Esophagus squamous epithelium (tissue), 5 donors: Measurements from ENCODE around the gene ZNF638. TPM values are rescaled to one million over a fixed set of nuclear protein-coding genes. Genes with fewer than 3 reads are reported as not detected.

Source experiments
- DNase-seq: peaks from one replicate; lab custom pipeline; 2025; lab: John Stamatoyannopoulos, UW
- H3K27ac ChIP-seq, 4 donors: fragments of 200-600 bp; sonication (generic); one replicate each; pipeline ENCODE4 v1.5.1; 2016 to 2019; ENCODE audit warnings: mild to moderate bottlenecking in 1 of 4
- H3K27me3 ChIP-seq, 4 donors: fragments of 200-600 bp; sonication (generic); 1 replicate in 3 of 4; 2 replicates in 1 of 4; pipeline versions ENCODE4 v1.5.1 to v1.6.0; 2017 to 2021; ENCODE audit warnings: antibody characterized with exemption in 1 of 4
- H3K36me3 ChIP-seq, 3 donors: fragments of 200-600 bp; sonication (generic); one replicate each; pipeline ENCODE4 v1.5.1; 2016 to 2019
- H3K4me1 ChIP-seq, 3 donors: fragments of 200-600 bp; sonication (generic); one replicate each; pipeline ENCODE4 v1.5.1; 2017 to 2019
- H3K4me3 ChIP-seq, 4 donors: fragments of 200-600 bp; sonication (generic); 1 replicate in 3 of 4; 2 replicates in 1 of 4; pipeline ENCODE4 v1.5.1; 2016 to 2019; ENCODE audit warnings: mild to moderate bottlenecking in 2 of 4, moderate library complexity in 1 of 4
- H3K9me3 ChIP-seq, 3 donors: fragments of 200-600 bp; sonication (generic); one replicate each; pipeline ENCODE4 v1.5.1; 2016 to 2019
- POLR2A ChIP-seq, 4 donors: fragments of 450-650 bp; IDR thresholded peaks; one replicate each; pipeline ENCODE4 v1.6.1; 2017; ENCODE audit warnings: antibody characterized with exemption in 4 of 4, mild to moderate bottlenecking in 4 of 4, moderate library complexity in 3 of 4
- WGBS, 2 donors: methylation state at CpG; one replicate each; pipeline ENCODE4 v1.1.5; 2018; 5-methylcytosine and 5-hydroxymethylcytosine counted together
- intact Hi-C: fragments of 100-400 bp; cut with DNase I; formaldehyde crosslinking; loops from one replicate; pipeline ENCODE4 v1.15.0; 2022
- total RNA-seq, 4 donors: library from RNA; depleted of rRNA; stranded (reverse); fragments of >200 nt; gene quantifications; one replicate each; pipeline ENCODE4 v1.1.0, GENCODE V29; 2016
- TF ChIP-seq, protein P1 (sequence below), 6 experiments: fragments of 450-650 bp in 4 of 6; fragments of 200-600 bp in 2 of 6; sonication (generic) in 2 of 6; IDR thresholded peaks; one replicate each; pipeline ENCODE4 v1.5.1; 2016 to 2019; ENCODE audit warnings: antibody characterized with exemption in 6 of 6, mild to moderate bottlenecking in 4 of 6, moderate library complexity in 4 of 6
- donor health status: DM: yes; HTN: yes; CAD: no.

Gene ZNF638
- total RNA-seq, 4 donors from 2014 or later = 67.3 to 133 (median 79.2) TPM

DNA sequence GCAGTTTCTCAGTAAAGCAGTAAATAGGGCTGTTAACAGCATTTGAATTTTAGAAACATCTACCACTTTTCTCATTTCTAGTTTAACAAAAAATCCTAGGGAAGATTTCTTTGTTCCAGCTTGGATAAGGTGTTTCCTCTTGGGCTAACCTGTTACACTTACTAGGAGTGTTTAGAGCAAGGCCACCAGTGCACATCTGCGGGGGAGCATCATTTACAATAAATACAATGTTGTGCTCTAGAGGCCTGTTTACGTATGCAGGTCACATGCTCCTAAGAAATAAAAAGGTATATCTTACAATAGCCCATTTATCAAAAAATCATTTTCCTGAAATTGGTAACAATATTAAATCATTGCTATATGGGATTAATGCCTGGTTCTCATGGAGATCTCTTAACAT lies 8.1 kb downstream of the ZNF638 start:
- Histone ChIP-seq H3K9me3 (no peaks in the 10 kb centered on the region), H3K4me3 (no peak overlapping the region), H3K27me3 (no peaks in the 10 kb centered on the region), H3K27ac (no peak overlapping the region), H3K36me3 (no peaks in the 10 kb centered on the region), H3K4me1 (peaks cover 0 to 66% (median 20%) of the 10 kb centered on the region in 3 donors)
- no peak for DNase-seq
- WGBS, 2 donors = 83 to 93% methylated on average over 2 of the region's 2 CpGs
- intact Hi-C loops = no loop called here
- no peak for TF ChIP-seq POLR2A (IDR thresholded peaks at IDR 0.05)
- TF ChIP-seq, protein P1, sequence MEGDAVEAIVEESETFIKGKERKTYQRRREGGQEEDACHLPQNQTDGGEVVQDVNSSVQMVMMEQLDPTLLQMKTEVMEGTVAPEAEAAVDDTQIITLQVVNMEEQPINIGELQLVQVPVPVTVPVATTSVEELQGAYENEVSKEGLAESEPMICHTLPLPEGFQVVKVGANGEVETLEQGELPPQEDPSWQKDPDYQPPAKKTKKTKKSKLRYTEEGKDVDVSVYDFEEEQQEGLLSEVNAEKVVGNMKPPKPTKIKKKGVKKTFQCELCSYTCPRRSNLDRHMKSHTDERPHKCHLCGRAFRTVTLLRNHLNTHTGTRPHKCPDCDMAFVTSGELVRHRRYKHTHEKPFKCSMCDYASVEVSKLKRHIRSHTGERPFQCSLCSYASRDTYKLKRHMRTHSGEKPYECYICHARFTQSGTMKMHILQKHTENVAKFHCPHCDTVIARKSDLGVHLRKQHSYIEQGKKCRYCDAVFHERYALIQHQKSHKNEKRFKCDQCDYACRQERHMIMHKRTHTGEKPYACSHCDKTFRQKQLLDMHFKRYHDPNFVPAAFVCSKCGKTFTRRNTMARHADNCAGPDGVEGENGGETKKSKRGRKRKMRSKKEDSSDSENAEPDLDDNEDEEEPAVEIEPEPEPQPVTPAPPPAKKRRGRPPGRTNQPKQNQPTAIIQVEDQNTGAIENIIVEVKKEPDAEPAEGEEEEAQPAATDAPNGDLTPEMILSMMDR (IDR thresholded peaks at IDR 0.05) = no peak

DNA sequence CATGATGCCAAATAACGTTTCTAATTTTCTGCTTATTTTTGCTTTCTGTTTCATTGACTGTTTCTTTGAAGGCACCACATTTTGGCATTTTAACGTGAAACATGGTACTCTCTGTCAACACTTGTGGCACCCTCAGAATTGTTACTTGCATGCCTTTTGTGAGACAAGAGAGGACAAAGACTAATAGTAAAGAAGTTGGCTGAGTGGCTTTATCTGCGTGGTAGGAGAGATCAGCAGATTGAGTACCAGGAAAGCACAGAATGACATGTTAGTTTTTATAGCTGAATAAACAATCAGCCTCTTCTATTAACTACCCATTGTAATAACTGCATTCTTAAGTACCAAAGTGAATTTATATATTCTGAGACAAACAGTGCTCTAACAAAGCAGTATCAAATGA lies 8.6 kb downstream of the ZNF638 start:
- H3K4me1 ChIP-seq = peaks cover 0 to 61% (median 20%) of the 10 kb centered on the region in 3 donors
- H3K9me3 ChIP-seq = no peaks in the 10 kb centered on the region
- intact Hi-C loops = no loop called here
- no peak overlapping the region for H3K27ac ChIP-seq
- TF ChIP-seq, protein P1 (IDR thresholded peaks at IDR 0.05) = no peak
- TF ChIP-seq POLR2A (IDR thresholded peaks at IDR 0.05) = no peak
- peaks cover 0 to under 1% (median 0%) of the 10 kb centered on the region in 3 donors for H3K36me3 ChIP-seq
- H3K27me3 ChIP-seq = no peaks in the 10 kb centered on the region
- H3K4me3 ChIP-seq = no peak overlapping the region
- 29 to 48% methylated on average over 3 of the region's 3 CpGs for WGBS, 2 donors
- no peak for DNase-seq

DNA sequence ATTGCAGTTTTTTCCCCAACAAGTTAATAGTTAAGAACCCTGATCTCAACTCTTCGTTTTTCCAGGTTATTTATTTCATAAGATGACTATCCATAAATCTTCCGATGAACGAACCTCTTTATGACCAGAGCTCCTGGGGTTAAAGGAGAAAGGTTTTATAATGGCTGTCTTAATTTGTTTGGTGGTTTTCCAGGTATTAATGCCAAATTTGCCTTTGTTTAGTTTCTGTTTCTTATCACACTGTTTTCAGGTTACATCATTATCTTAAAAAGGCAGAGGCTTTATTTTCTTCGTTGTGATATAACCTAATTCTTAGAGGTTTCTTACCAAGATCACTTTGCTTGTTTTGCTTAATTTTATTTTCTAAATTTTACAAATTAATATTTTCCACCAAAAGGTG lies 10.1 kb downstream of the ZNF638 start:
- Histone ChIP-seq H3K4me1 (peaks cover 0 to 47% (median 16%) of the 10 kb centered on the region in 3 donors), H3K27ac (no peak overlapping the region), H3K27me3 (no peaks in the 10 kb centered on the region), H3K4me3 (no peak overlapping the region), H3K36me3 (peaks cover 0 to 7% (median 0%) of the 10 kb centered on the region in 3 donors), H3K9me3 (no peaks in the 10 kb centered on the region)
- no peak for TF ChIP-seq POLR2A (IDR thresholded peaks at IDR 0.05)
- TF ChIP-seq, protein P1 (IDR thresholded peaks at IDR 0.05) = no peak
- WGBS, 2 donors = 62 to 73% methylated on average over 4 of the region's 4 CpGs
- DNase-seq = no peak
- intact Hi-C loops = no loop called here

DNA sequence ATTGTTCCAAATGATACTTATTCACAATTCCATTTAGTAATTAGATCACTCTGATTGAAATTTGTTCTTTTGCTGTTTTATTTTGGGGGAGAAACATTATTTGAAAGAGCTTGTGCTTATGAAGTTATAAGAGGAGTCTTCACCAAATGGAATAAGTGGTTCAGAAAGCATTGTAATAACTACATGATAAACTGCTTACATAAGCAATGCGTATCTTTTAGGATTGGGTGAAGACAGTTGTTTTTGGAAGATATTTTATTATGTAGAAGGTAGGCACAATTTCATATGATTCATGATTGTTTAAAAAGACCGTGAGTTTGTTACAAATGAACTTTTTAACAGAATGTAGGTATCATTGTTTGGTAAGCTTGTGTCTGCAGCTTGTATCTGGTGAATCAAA lies 14.5 kb downstream of the ZNF638 start:
- TF ChIP-seq, protein P1 (IDR thresholded peaks at IDR 0.05) = no peak
- TF ChIP-seq POLR2A (IDR thresholded peaks at IDR 0.05) = no peak
- H3K36me3 ChIP-seq = peaks cover 0 to 34% (median 13%) of the 10 kb centered on the region in 3 donors
- H3K4me1 ChIP-seq = peaks cover 0 to 3% (median 0%) of the 10 kb centered on the region in 3 donors
- no peak overlapping the region for H3K27ac ChIP-seq
- no peaks in the 10 kb centered on the region for H3K9me3 ChIP-seq
- H3K27me3 ChIP-seq = no peaks in the 10 kb centered on the region
- no peak overlapping the region for H3K4me3 ChIP-seq
- 96% methylated on average over 2 of the region's 2 CpGs for WGBS, 2 donors
- intact Hi-C loops = no loop called here
- no peak for DNase-seq

DNA sequence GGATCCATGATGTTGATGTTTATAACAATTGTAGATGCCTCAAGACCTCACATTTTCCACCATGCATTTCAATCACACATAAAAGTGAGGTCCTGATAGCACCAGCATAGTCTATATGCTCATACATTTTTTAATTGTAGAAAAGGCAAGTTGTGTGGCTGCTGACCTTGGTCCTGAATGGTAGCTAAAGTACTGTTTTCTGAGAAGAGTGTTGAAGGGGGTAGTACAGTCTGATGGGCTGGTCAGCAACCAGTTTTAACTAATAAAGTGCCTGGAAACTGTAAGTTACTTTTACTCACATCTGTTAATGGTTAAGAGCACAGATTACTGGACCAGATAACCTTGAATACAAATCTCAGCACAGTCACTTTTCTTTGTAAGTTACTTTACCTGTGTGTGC lies 15.9 kb downstream of the ZNF638 start:
- Histone ChIP-seq H3K4me1 (peaks cover 0 to 7% (median 0%) of the 10 kb centered on the region in 3 donors), H3K27me3 (no peaks in the 10 kb centered on the region), H3K36me3 (peaks cover 0 to 49% (median 13%) of the 10 kb centered on the region in 3 donors), H3K9me3 (no peaks in the 10 kb centered on the region), H3K4me3 (no peak overlapping the region), H3K27ac (no peak overlapping the region)
- intact Hi-C loops = no loop called here
- DNase-seq = no peak
- TF ChIP-seq POLR2A (IDR thresholded peaks at IDR 0.05) = no peak
- TF ChIP-seq, protein P1 (IDR thresholded peaks at IDR 0.05) = no peak
